Activated T-helper 2 cell treated with anti-CD3 and anti-CD28 coated beads, Interferon-gamma antibody, Interleukin-2, Interleukin-4, amounts not matched to agents 10 μg/mL and 5 μg/mL and 100 μg/mL, durations not matched to agents 14 hours and 24 hours and 36 hours (primary cell): ENCODE data around the gene CDADC1. TPM values are rescaled to one million over a fixed set of nuclear protein-coding genes. Genes with fewer than 3 reads are reported as not detected.
A peak's percentile ranks its signal among the peaks of the same experiment; 100 is the strongest.

Experiments
- DNase-seq: peaks from one replicate; pipeline ENCODE4 v3.0.0; 2021; ENCODE audit warnings: low spot score
- H3K27ac Mint-ChIP-seq: one replicate; pipeline ENCODE4 v1.8.0; 2021; ENCODE audit warnings: mixed read lengths
- H3K27me3 Mint-ChIP-seq: one replicate; pipeline ENCODE4 v1.8.0; 2021; ENCODE audit warnings: low read depth, mixed read lengths
- H3K36me3 Mint-ChIP-seq: one replicate; pipeline ENCODE4 v1.8.0; 2021; ENCODE audit warnings: low read depth, mixed read lengths
- H3K4me1 Mint-ChIP-seq: one replicate; pipeline ENCODE4 v1.8.0; 2021; ENCODE audit warnings: low read depth, mixed read lengths
- H3K4me3 Mint-ChIP-seq: one replicate; pipeline ENCODE4 v1.8.0; 2021; ENCODE audit warnings: low read depth, mild to moderate bottlenecking, moderate library complexity, mixed read lengths
- H3K9me3 Mint-ChIP-seq: one replicate; pipeline ENCODE4 v1.8.0; 2021; ENCODE audit warnings: mixed read lengths
- intact Hi-C: fragments of 100-400 bp; cut with micrococcal nuclease; formaldehyde crosslinking; loops from one replicate; pipeline ENCODE4 v1.15.1; 2023
- total RNA-seq: library from RNA; stranded (reverse); gene quantifications from 2 replicates; pipeline ENCODE4 v1.2.3, GENCODE V29; 2022

The CDADC1 gene
- total RNA-seq = 7.4 and 8.6 TPM in 2 replicates

- Mint-ChIP-seq H3K9me3 (no peaks in the 10 kb centered on the region), H3K4me1 (peaks cover 26% of the 10 kb centered on the region), H3K27me3 (peaks cover 11% of the 10 kb centered on the region)
Measured at GRCh38 chr13:49247643-49248621, at the start of gene CDADC1. Gene CDADC1 (plus strand): TSS chr13:49247925. CDS start chr13:49248038, 113 bp downstream.

GRCh38 chr13:49206641-49207040, 41.1 kb upstream of the CDADC1 start:
- Mint-ChIP-seq H3K27me3 (no peaks in the 10 kb centered on the region), H3K4me1 (no peaks in the 10 kb centered on the region), H3K27ac (no peak overlapping the region), H3K9me3 (no peaks in the 10 kb centered on the region), H3K4me3 (no peak overlapping the region), H3K36me3 (peaks cover 45% of the 10 kb centered on the region)
- intact Hi-C loops = no loop called here
- DNase-seq = no peak

More at GRCh38 chr13:49247643-49248621, at the start of gene CDADC1:
- intact Hi-C loops = loop anchor here (1.0 to 10.0 kb wide), 6 partner anchors 33 to 544 kb away; partner anchors contain the start of genes CAB39L, FNDC3A, KPNA3 and SETDB2
- H3K27ac Mint-ChIP-seq = peak within 1 kb of the TSS; percentile 96
- peaks cover 10% of the 10 kb centered on the region for H3K36me3 Mint-ChIP-seq
- DNase-seq = peak; percentile 88
- peak within 1 kb of the TSS; percentile 93 for H3K4me3 Mint-ChIP-seq

GRCh38 chr13:49208619-49209018, 39.1 kb upstream of the CDADC1 start:
- no peak for DNase-seq
- peaks cover 35% of the 10 kb centered on the region for H3K36me3 Mint-ChIP-seq
- intact Hi-C loops = no loop called here
- H3K27ac Mint-ChIP-seq = no peak overlapping the region
- no peaks in the 10 kb centered on the region for H3K27me3 Mint-ChIP-seq
- H3K4me1 Mint-ChIP-seq = no peaks in the 10 kb centered on the region
- H3K4me3 Mint-ChIP-seq = no peak overlapping the region
- H3K9me3 Mint-ChIP-seq = no peaks in the 10 kb centered on the region

- Mint-ChIP-seq H3K4me1 (peaks cover 9% of the 10 kb centered on the region), H3K27me3 (no peaks in the 10 kb centered on the region), H3K27ac (no peak overlapping the region), H3K9me3 (no peaks in the 10 kb centered on the region), H3K4me3 (no peak overlapping the region), H3K36me3 (peaks cover 23% of the 10 kb centered on the region)
- intact Hi-C loops = no loop called here
- no peak for DNase-seq
Measured at GRCh38 chr13:49210114-49210513, 37.6 kb upstream of the CDADC1 start.

- H3K36me3 Mint-ChIP-seq = peaks cover 21% of the 10 kb centered on the region
- H3K27ac Mint-ChIP-seq = no peak overlapping the region
- H3K9me3 Mint-ChIP-seq = no peaks in the 10 kb centered on the region
- H3K4me1 Mint-ChIP-seq = peaks cover 10% of the 10 kb centered on the region
- no peaks in the 10 kb centered on the region for H3K27me3 Mint-ChIP-seq
- no peak for DNase-seq
- intact Hi-C loops = no loop called here
- no peak overlapping the region for H3K4me3 Mint-ChIP-seq
Measured at GRCh38 chr13:49210669-49211068, 37.1 kb upstream of the CDADC1 start.

- Mint-ChIP-seq H3K9me3 (no peaks in the 10 kb centered on the region), H3K36me3 (peaks cover 6% of the 10 kb centered on the region), H3K27ac (no peak overlapping the region), H3K4me1 (peaks cover 10% of the 10 kb centered on the region), H3K4me3 (no peak overlapping the region), H3K27me3 (peaks cover 13% of the 10 kb centered on the region)
- no peak for DNase-seq
- intact Hi-C loops = no loop called here
Measured at GRCh38 chr13:49213539-49213938, 34.2 kb upstream of the CDADC1 start.

- H3K4me3 Mint-ChIP-seq = no peak overlapping the region
- H3K27ac Mint-ChIP-seq = no peak overlapping the region
- peaks cover 10% of the 10 kb centered on the region for H3K4me1 Mint-ChIP-seq
- H3K27me3 Mint-ChIP-seq = peaks cover 20% of the 10 kb centered on the region
- intact Hi-C loops = no loop called here
- H3K9me3 Mint-ChIP-seq = no peaks in the 10 kb centered on the region
- H3K36me3 Mint-ChIP-seq = peaks cover 6% of the 10 kb centered on the region
- DNase-seq = no peak
Measured at GRCh38 chr13:49213997-49214916, 33.5 kb upstream of the CDADC1 start.

- Mint-ChIP-seq H3K27ac (no peak overlapping the region), H3K36me3 (peaks cover 6% of the 10 kb centered on the region), H3K9me3 (no peaks in the 10 kb centered on the region), H3K27me3 (peaks cover 26% of the 10 kb centered on the region), H3K4me1 (peaks cover 10% of the 10 kb centered on the region), H3K4me3 (no peak overlapping the region)
- intact Hi-C loops = no loop called here
- peak; percentile 16 for DNase-seq
Measured at GRCh38 chr13:49214917-49215376, 32.8 kb upstream of the CDADC1 start.

GRCh38 chr13:49216334-49216733, 31.4 kb upstream of the CDADC1 start:
- H3K36me3 Mint-ChIP-seq = no peaks in the 10 kb centered on the region
- peaks cover 11% of the 10 kb centered on the region for H3K4me1 Mint-ChIP-seq
- H3K9me3 Mint-ChIP-seq = no peaks in the 10 kb centered on the region
- H3K4me3 Mint-ChIP-seq = no peak overlapping the region
- H3K27me3 Mint-ChIP-seq = peaks cover 32% of the 10 kb centered on the region
- DNase-seq = no peak
- intact Hi-C loops = no loop called here
- H3K27ac Mint-ChIP-seq = no peak overlapping the region

- Mint-ChIP-seq H3K36me3 (no peaks in the 10 kb centered on the region), H3K4me3 (no peak overlapping the region), H3K4me1 (peaks cover 12% of the 10 kb centered on the region), H3K27ac (no peak overlapping the region), H3K27me3 (peaks cover 48% of the 10 kb centered on the region), H3K9me3 (no peaks in the 10 kb centered on the region)
- no peak for DNase-seq
- intact Hi-C loops = no loop called here
Measured at GRCh38 chr13:49217962-49218492, 29.7 kb upstream of the CDADC1 start.

- no peak for DNase-seq
- Mint-ChIP-seq H3K36me3 (no peaks in the 10 kb centered on the region), H3K4me1 (peaks cover 12% of the 10 kb centered on the region), H3K9me3 (no peaks in the 10 kb centered on the region), H3K4me3 (no peak overlapping the region), H3K27ac (no peak overlapping the region), H3K27me3 (peaks cover 50% of the 10 kb centered on the region)
- intact Hi-C loops = no loop called here
Measured at GRCh38 chr13:49218493-49219051, 29.2 kb upstream of the CDADC1 start.

GRCh38 chr13:49219647-49220035, 28.1 kb upstream of the CDADC1 start:
- Mint-ChIP-seq H3K27me3 (peaks cover 59% of the 10 kb centered on the region), H3K27ac (no peak overlapping the region), H3K36me3 (no peaks in the 10 kb centered on the region), H3K4me3 (peak overlapping the region; percentile 44), H3K9me3 (no peaks in the 10 kb centered on the region), H3K4me1 (peaks cover 8% of the 10 kb centered on the region)
- intact Hi-C loops = no loop called here
- no peak for DNase-seq
